HEK293 (cell line): ENCODE measurements around the gene SYNE1.

Source experiments
- CTCF ChIP-seq: fragments of 450-650 bp; formaldehyde crosslinking; IDR thresholded peaks from 2 replicates; pipeline ENCODE4 v1.5.1; 2016; ENCODE audit warnings: missing biosample characterization, missing genetic modification characterization
- PBX3 ChIP-seq: sonication (generic); formaldehyde crosslinking; IDR thresholded peaks from 2 replicates; pipeline ENCODE4 v1.8.1; 2022; ENCODE audit warnings: mild to moderate bottlenecking, moderate library complexity, missing genetic modification reagents
- YY1 ChIP-seq: fragments of 450-650 bp; formaldehyde crosslinking; IDR thresholded peaks from 2 replicates; pipeline ENCODE4 v1.5.1; 2018; ENCODE audit warnings: missing biosample characterization, missing genetic modification characterization
- ZNF133 ChIP-seq: fragments of 450-650 bp; formaldehyde crosslinking; IDR thresholded peaks from 2 replicates; pipeline ENCODE4 v1.5.1; 2016; ENCODE audit warnings: missing biosample characterization, missing genetic modification characterization
- ZNF19 ChIP-seq: fragments of 450-650 bp; formaldehyde crosslinking; IDR thresholded peaks from 2 replicates; pipeline ENCODE4; 2016; ENCODE audit warnings: missing biosample characterization, missing genetic modification characterization, low read depth
- ZNF398 ChIP-seq: fragments of 450-650 bp; formaldehyde crosslinking; IDR thresholded peaks from 2 replicates; pipeline ENCODE4 v1.5.1; 2017; ENCODE audit warnings: missing biosample characterization, missing genetic modification characterization
- ZNF426 ChIP-seq: fragments of 450-650 bp; formaldehyde crosslinking; IDR thresholded peaks from 2 replicates; pipeline ENCODE4 v1.5.1; 2017; ENCODE audit warnings: missing biosample characterization, missing genetic modification characterization, mild to moderate bottlenecking, inconsistent platforms, moderate library complexity
- ZNF514 ChIP-seq: fragments of 450-650 bp; formaldehyde crosslinking; IDR thresholded peaks from 2 replicates; pipeline ENCODE4 v1.5.1; 2016; ENCODE audit warnings: missing biosample characterization, missing genetic modification characterization
- ZNF544 ChIP-seq: fragments of 450-650 bp; formaldehyde crosslinking; IDR thresholded peaks from 2 replicates; pipeline ENCODE4 v1.5.0; 2017; ENCODE audit warnings: missing biosample characterization, missing genetic modification characterization
- ZNF670 ChIP-seq: fragments of 450-650 bp; formaldehyde crosslinking; IDR thresholded peaks from 2 replicates; pipeline ENCODE4 v1.5.1; 2016; ENCODE audit warnings: missing biosample characterization, missing genetic modification characterization, low read depth
- ZSCAN5A ChIP-seq: fragments of 450-650 bp; formaldehyde crosslinking; IDR thresholded peaks from 2 replicates; pipeline ENCODE4 v1.5.1; 2016; ENCODE audit warnings: missing biosample characterization, missing genetic modification characterization

- TF ChIP-seq CTCF (tag by site-specific recombination), result no peak
- TF ChIP-seq ZNF426 (tag by site-specific recombination), result no peak
- TF ChIP-seq ZNF133 (tag by site-specific recombination), result no peak
- TF ChIP-seq ZNF19 (tag by site-specific recombination), result no peak
- no peak for TF ChIP-seq ZNF514 (tag by site-specific recombination)
- TF ChIP-seq YY1 (tag by site-specific recombination), result no peak
- TF ChIP-seq ZNF670 (tag by site-specific recombination), result no peak
- no peak for TF ChIP-seq PBX3 (CRISPR knock-in tag)
- TF ChIP-seq ZSCAN5A, result no peak
- TF ChIP-seq ZNF544, result no peak
- TF ChIP-seq ZNF398 (tag by site-specific recombination), result no peak
Measured at GRCh38 chr6:152605941-152606340, 31.2 kb downstream of the SYNE1 start.
